ENCODE results near the gene EIF4B. TPM values are rescaled to one million over a fixed set of nuclear protein-coding genes. Genes with fewer than 3 reads are reported as not detected.

EIF4B gene
- total and polyA plus RNA-seq, 2 experiments from 2014 or later, result 141 to 584 TPM

- Mint-ChIP-seq H3K27ac (no peak overlapping the region), H3K36me3 (ENCODE audit: low read depth) (no peaks in the 10 kb centered on the region), H3K9me3 (no peaks in the 10 kb centered on the region), H3K27me3 (ENCODE audit: insufficient read depth, low read depth, poor library complexity) (peaks cover 11% of the 10 kb centered on the region), H3K4me3 (no peak overlapping the region), H3K4me1 (no peaks in the 10 kb centered on the region)
- Histone ChIP-seq H4K20me1 (replicated peaks; ENCODE audit: insufficient read depth) (no peaks in the 10 kb centered on the region), H3K27ac (ENCODE audit: low read depth) (no peak overlapping the region), H3K4me2 (no peak overlapping the region), H2AFZ (0 out of 2 replicates have a peak overlapping the region, but pooled peaks have one; percentile 28), H3K27me3 (ENCODE audit: insufficient read depth) (no peaks in the 10 kb centered on the region), H3K4me3 (no peak overlapping the region), H3K4me1 (ENCODE audit: insufficient read depth) (no peaks in the 10 kb centered on the region), H3K36me3 (ENCODE audit: insufficient read depth) (no peaks in the 10 kb centered on the region), H3F3A (replicated peaks; ENCODE audit: low read depth) (no peaks in the 10 kb centered on the region), H3K9me2 (ENCODE audit: insufficient read depth) (no peaks in the 10 kb centered on the region), H3K79me2 (replicated peaks; ENCODE audit: insufficient read depth) (no peaks in the 10 kb centered on the region)
- DNase-seq (ENCODE audit: low spot score) (no peak), ATAC-seq (peak; percentile 21)
- TF ChIP-seq CTCF (conservative IDR thresholded peaks at IDR 0.05; ENCODE audit: low read depth in 2 of 2), result no peak; a peak in 1 of 4 replicates
- no peak for TF ChIP-seq REST (IDR thresholded peaks at IDR 0.05; ENCODE audit: unreplicated experiment)
- no peak for TF ChIP-seq JUNB (IDR thresholded peaks at IDR 0.05; ENCODE audit: unreplicated experiment)
- TF ChIP-seq ZNF331 (CRISPR knock-in tag; IDR thresholded peaks at IDR 0.05; ENCODE audit: low read depth), result no peak
- no peak for TF ChIP-seq STAT1 (IDR thresholded peaks at IDR 0.05; ENCODE audit: unreplicated experiment)
- no peak for TF ChIP-seq ZNF114 (CRISPR knock-in tag; IDR thresholded peaks at IDR 0.05)
- no peak for TF ChIP-seq ETS1 (IDR thresholded peaks at IDR 0.05)
- no peak for TF ChIP-seq ZNF462 (CRISPR knock-in tag; IDR thresholded peaks at IDR 0.05)
- no peak for TF ChIP-seq CREB1 (CRISPR knock-in tag; IDR thresholded peaks at IDR 0.05; ENCODE audit: low read depth)
- TF ChIP-seq NANOG (IDR thresholded peaks at IDR 0.05; ENCODE audit: borderline replicate concordance), result no peak
- TF ChIP-seq EZH2phosphoT487 (IDR thresholded peaks at IDR 0.05; ENCODE audit: unreplicated experiment), result no peak
- no peak for TF ChIP-seq POLR2AphosphoS5 (IDR thresholded peaks at IDR 0.05; ENCODE audit: low read depth)
- TF ChIP-seq EZH2 (IDR thresholded peaks at IDR 0.05; ENCODE audit: low read depth, unreplicated experiment), result no peak
Observed at GRCh38 chr12:52984136-52984535, 22.1 kb upstream of the EIF4B start.
